ENCODE measurements around the gene ARHGEF10L. TPM values are rescaled to one million over a fixed set of nuclear protein-coding genes. Genes with fewer than 3 reads are reported as not detected.

ARHGEF10L gene
- total RNA-seq, 1 donor from 2014 or later, result 20.4 TPM

- no peak for DNase-seq (ENCODE audit: extremely low read depth, low read depth, low spot score)
Observed at GRCh38 chr1:17520473-17521319, 18.8 kb upstream of the ARHGEF10L start.

GRCh38 chr1:17521946-17522612 is 17.4 kb upstream of the ARHGEF10L start:
- DNase-seq (ENCODE audit: extremely low read depth, low read depth, low spot score), result no peak

- DNase-seq (ENCODE audit: extremely low read depth, low read depth, low spot score), result no peak
Observed at GRCh38 chr1:17523321-17524041, 16.0 kb upstream of the ARHGEF10L start.

GRCh38 chr1:17524645-17525044 is 14.9 kb upstream of the ARHGEF10L start:
- no peak for DNase-seq (ENCODE audit: extremely low read depth, low read depth, low spot score)

- no peak for DNase-seq (ENCODE audit: extremely low read depth, low read depth, low spot score)
Observed at GRCh38 chr1:17525996-17526686, 13.4 kb upstream of the ARHGEF10L start.

GRCh38 chr1:17527036-17527914 is 12.2 kb upstream of the ARHGEF10L start:
- DNase-seq (ENCODE audit: extremely low read depth, low read depth, low spot score), result no peak

- DNase-seq (ENCODE audit: extremely low read depth, low read depth, low spot score), result no peak
Observed at GRCh38 chr1:17529381-17529780, 10.1 kb upstream of the ARHGEF10L start.

- DNase-seq (ENCODE audit: extremely low read depth, low read depth, low spot score), result no peak
Observed at GRCh38 chr1:17531343-17531681, 8.2 kb upstream of the ARHGEF10L start.

- no peak for DNase-seq (ENCODE audit: extremely low read depth, low read depth, low spot score)
Observed at GRCh38 chr1:17531682-17532487, 7.6 kb upstream of the ARHGEF10L start.

- no peak for DNase-seq (ENCODE audit: extremely low read depth, low read depth, low spot score)
Observed at GRCh38 chr1:17533201-17533600, 6.3 kb upstream of the ARHGEF10L start.

- DNase-seq (ENCODE audit: extremely low read depth, low read depth, low spot score), result no peak
Observed at GRCh38 chr1:17535300-17535936, 4.1 kb upstream of the ARHGEF10L start.

- no peak for DNase-seq (ENCODE audit: extremely low read depth, low read depth, low spot score)
Observed at GRCh38 chr1:17538010-17538409, 1.5 kb upstream of the ARHGEF10L start.

- no peak for DNase-seq (ENCODE audit: extremely low read depth, low read depth, low spot score)
Observed at GRCh38 chr1:17538428-17539117, 925 bp upstream of the ARHGEF10L start.

- no peak for DNase-seq (ENCODE audit: extremely low read depth, low read depth, low spot score)
Observed at GRCh38 chr1:17539118-17539476, 401 bp upstream of the ARHGEF10L start.

GRCh38 chr1:17540255-17541001 is 930 bp downstream of the ARHGEF10L start:
- DNase-seq (ENCODE audit: extremely low read depth, low read depth, low spot score), result no peak

GRCh38 chr1:17542645-17543044 is 3.1 kb downstream of the ARHGEF10L start:
- DNase-seq (ENCODE audit: extremely low read depth, low read depth, low spot score), result no peak

- no peak for DNase-seq (ENCODE audit: extremely low read depth, low read depth, low spot score)
Observed at GRCh38 chr1:17544776-17545350, 5.4 kb downstream of the ARHGEF10L start.

Data from glomerular endothelial cell (primary cell).